ENCODE measurements around the gene LFNG. TPM values are rescaled to one million over a fixed set of nuclear protein-coding genes. Genes with fewer than 3 reads are reported as not detected.
A peak's percentile ranks its signal among the peaks of the same experiment; 100 is the strongest.

The LFNG gene
- total RNA-seq, 1 experiment from 2014 or later: 21.3 TPM

GRCh38 chr7:2516194-2516555 is 3.4 kb upstream of the LFNG start:
- Histone ChIP-seq H3K9me2 (ENCODE audit: insufficient read depth) (no peaks in the 10 kb centered on the region), H3K4me3 (no peak overlapping the region), H3K9me3 (ENCODE audit: insufficient read depth, low read depth) (no peaks in the 10 kb centered on the region), H3F3A (ENCODE audit: insufficient read depth, low read depth) (peaks cover 3% of the 10 kb centered on the region; the same call in 1 of the 2 replicates), H3K79me2 (ENCODE audit: low read depth) (peaks cover 5% of the 10 kb centered on the region; the same call in 1 of the 2 replicates), H4K20me1 (ENCODE audit: insufficient read depth) (no peaks in the 10 kb centered on the region), H3K4me2 (no peak overlapping the region), H3K27me3 (ENCODE audit: insufficient read depth, low read depth) (peaks cover 9% of the 10 kb centered on the region; the same call in 1 of the 2 replicates), H2AFZ (no peak overlapping the region), H3K36me3 (ENCODE audit: low read depth) (no peaks in the 10 kb centered on the region), H3K27ac (no peak overlapping the region), H3K4me1 (replicated peaks; ENCODE audit: insufficient read depth) (peaks cover 23% of the 10 kb centered on the region)
- DNase-seq: no peak
- ChIA-PET CTCF (no interaction called here), POLR2A (ENCODE audit: unreplicated experiment) (no interaction called here)
- BruUV-seq (replicated peaks): no TSS peak
- intact Hi-C loops (cut with micrococcal nuclease; ENCODE audit: unreplicated experiment): no loop called here
- no peak for TF ChIP-seq EZH2 (IDR thresholded peaks at IDR 0.05; ENCODE audit: low read depth)
- TF ChIP-seq, protein P1, sequence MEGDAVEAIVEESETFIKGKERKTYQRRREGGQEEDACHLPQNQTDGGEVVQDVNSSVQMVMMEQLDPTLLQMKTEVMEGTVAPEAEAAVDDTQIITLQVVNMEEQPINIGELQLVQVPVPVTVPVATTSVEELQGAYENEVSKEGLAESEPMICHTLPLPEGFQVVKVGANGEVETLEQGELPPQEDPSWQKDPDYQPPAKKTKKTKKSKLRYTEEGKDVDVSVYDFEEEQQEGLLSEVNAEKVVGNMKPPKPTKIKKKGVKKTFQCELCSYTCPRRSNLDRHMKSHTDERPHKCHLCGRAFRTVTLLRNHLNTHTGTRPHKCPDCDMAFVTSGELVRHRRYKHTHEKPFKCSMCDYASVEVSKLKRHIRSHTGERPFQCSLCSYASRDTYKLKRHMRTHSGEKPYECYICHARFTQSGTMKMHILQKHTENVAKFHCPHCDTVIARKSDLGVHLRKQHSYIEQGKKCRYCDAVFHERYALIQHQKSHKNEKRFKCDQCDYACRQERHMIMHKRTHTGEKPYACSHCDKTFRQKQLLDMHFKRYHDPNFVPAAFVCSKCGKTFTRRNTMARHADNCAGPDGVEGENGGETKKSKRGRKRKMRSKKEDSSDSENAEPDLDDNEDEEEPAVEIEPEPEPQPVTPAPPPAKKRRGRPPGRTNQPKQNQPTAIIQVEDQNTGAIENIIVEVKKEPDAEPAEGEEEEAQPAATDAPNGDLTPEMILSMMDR (conservative IDR thresholded peaks at IDR 0.05): no peak

DNA sequence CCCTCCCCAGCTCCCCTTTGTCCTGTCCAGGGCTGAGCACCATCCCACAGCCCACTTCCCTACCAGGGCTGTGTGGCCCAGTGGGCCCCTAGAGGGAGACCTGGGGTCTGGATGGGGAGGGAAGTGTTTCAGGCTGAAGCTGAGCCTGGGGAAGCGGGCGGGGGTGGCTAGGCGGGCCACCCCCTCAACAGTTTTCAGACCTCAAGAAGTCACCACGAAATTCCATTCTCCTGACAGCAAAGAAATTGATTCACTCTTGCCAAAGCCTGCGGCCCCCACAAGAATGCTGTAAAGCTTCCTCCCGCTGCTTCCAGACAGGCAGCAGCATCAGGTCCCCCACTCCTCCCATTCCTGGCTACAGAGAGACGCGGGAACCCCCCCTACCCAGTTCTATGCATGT is 2.5 kb upstream of the LFNG start:
- Histone ChIP-seq H3K79me2 (ENCODE audit: low read depth) (peaks cover 13% of the 10 kb centered on the region), H3K9me2 (ENCODE audit: insufficient read depth) (no peaks in the 10 kb centered on the region), H3K4me1 (replicated peaks; ENCODE audit: insufficient read depth) (peaks cover 24% of the 10 kb centered on the region), H3K9me3 (ENCODE audit: insufficient read depth, low read depth) (no peaks in the 10 kb centered on the region), H3F3A (ENCODE audit: insufficient read depth, low read depth) (peaks cover 8% of the 10 kb centered on the region; the same call in 1 of the 2 replicates), H4K20me1 (ENCODE audit: insufficient read depth) (no peaks in the 10 kb centered on the region), H3K4me3 (no peak overlapping the region), H3K27ac (no peak overlapping the region), H3K36me3 (ENCODE audit: low read depth) (no peaks in the 10 kb centered on the region), H2AFZ (no peak overlapping the region), H3K27me3 (ENCODE audit: insufficient read depth, low read depth) (peaks cover 9% of the 10 kb centered on the region; the same call in 1 of the 2 replicates), H3K4me2 (no peak overlapping the region)
- BruUV-seq (replicated peaks): no TSS peak
- DNase-seq: peak in 1 of 2 experiments; percentile 53
- POLR2A ChIA-PET (ENCODE audit: unreplicated experiment): no interaction called here
- intact Hi-C loops (cut with micrococcal nuclease; ENCODE audit: unreplicated experiment): no loop called here
- TF ChIP-seq, protein P1 (conservative IDR thresholded peaks at IDR 0.05): no peak
- CTCF ChIA-PET: interaction anchor here (0.5 to 0.6 kb wide), 2 partner anchors 10 to 42 kb away, joined by 3 to 5 read pairs; no protein-coding TSS in a partner anchor

- H3K9me2 ChIP-seq (ENCODE audit: insufficient read depth): no peaks in the 10 kb centered on the region
- no peaks in the 10 kb centered on the region for H4K20me1 ChIP-seq (ENCODE audit: insufficient read depth)
- H3K4me1 ChIP-seq (replicated peaks; ENCODE audit: insufficient read depth): peaks cover 32% of the 10 kb centered on the region
- TF ChIP-seq, protein P1 (conservative IDR thresholded peaks at IDR 0.05): no peak
- TF ChIP-seq EZH2 (IDR thresholded peaks at IDR 0.05; ENCODE audit: low read depth): no peak
- intact Hi-C loops (cut with micrococcal nuclease; ENCODE audit: unreplicated experiment): no loop called here
- H3K27ac ChIP-seq: no peak overlapping the region
- BruUV-seq (replicated peaks): no TSS peak
- no peak overlapping the region for H3K4me3 ChIP-seq
- CTCF ChIA-PET: no interaction called here
- H3K9me3 ChIP-seq (ENCODE audit: insufficient read depth, low read depth): no peaks in the 10 kb centered on the region
- no peak overlapping the region for H3K4me2 ChIP-seq
- POLR2A ChIA-PET (ENCODE audit: unreplicated experiment): no interaction called here
- DNase-seq: no peak
- H3K79me2 ChIP-seq (ENCODE audit: low read depth): peaks cover 13% of the 10 kb centered on the region
- H3F3A ChIP-seq (ENCODE audit: insufficient read depth, low read depth): peaks cover 17% of the 10 kb centered on the region; the same call in 1 of the 2 replicates
- no peak overlapping the region for H2AFZ ChIP-seq
- no peaks in the 10 kb centered on the region for H3K36me3 ChIP-seq (ENCODE audit: low read depth)
- H3K27me3 ChIP-seq (ENCODE audit: insufficient read depth, low read depth): 0 out of 2 replicates have a peak, but pooled peaks cover 2% of the 10 kb centered on the region
Observed at GRCh38 chr7:2517678-2518507, 1.7 kb upstream of the LFNG start.
